Neural progenitor cell (in vitro differentiated cells): ENCODE measurements around the gene PXDN. TPM values are rescaled to one million over a fixed set of nuclear protein-coding genes. Genes with fewer than 3 reads are reported as not detected.

Source experiments
- DNase-seq: peaks from one replicate; pipeline ENCODE4 v3.0.0-alpha.2; 2016; ENCODE audit warnings: low spot score
- H2AFZ ChIP-seq: fragments of 200-600 bp; sonication (generic); replicated peaks from 2 replicates; pipeline ENCODE4 v1.6.1; 2016; ENCODE audit warnings: antibody characterized with exemption
- H3F3A ChIP-seq: fragments of 200-600 bp; sonication (generic); 2 replicates; pipeline ENCODE4 v1.6.1; 2016; ENCODE audit warnings: antibody characterized with exemption, low read depth
- H3K27ac ChIP-seq: fragments of 200-600 bp; sonication (generic); 2 replicates; pipeline ENCODE4 v1.5.1; 2016; ENCODE audit warnings: mild to moderate bottlenecking
- H3K27me3 ChIP-seq: fragments of 200-600 bp; sonication (generic); 2 replicates; pipeline ENCODE4 v1.6.1; 2016; ENCODE audit warnings: mild to moderate bottlenecking, moderate library complexity
- H3K36me3 ChIP-seq: fragments of 200-600 bp; sonication (generic); 2 replicates; pipeline ENCODE4 v1.5.1; 2016
- H3K4me1 ChIP-seq: fragments of 200-600 bp; sonication (generic); 2 replicates; pipeline ENCODE4 v1.6.1; 2016; ENCODE audit warnings: mixed run types
- H3K4me2 ChIP-seq: fragments of 200-600 bp; sonication (generic); 2 replicates; pipeline ENCODE4 v1.6.1; 2016
- H3K4me3 ChIP-seq: fragments of 200-600 bp; sonication (generic); 2 replicates; pipeline ENCODE4 v1.5.1; 2016
- H3K79me2 ChIP-seq: fragments of 200-600 bp; sonication (generic); 2 replicates; pipeline ENCODE4 v1.6.1; 2016; ENCODE audit warnings: low read depth
- H3K9ac ChIP-seq: fragments of 200-600 bp; sonication (generic); 2 replicates; pipeline ENCODE4 v1.6.1; 2016
- H3K9me3 ChIP-seq: fragments of 200-600 bp; sonication (generic); 2 replicates; pipeline ENCODE4 v1.5.1; 2016; ENCODE audit warnings: low read depth
- H4K20me1 ChIP-seq: fragments of 200-600 bp; sonication (generic); 2 replicates; pipeline ENCODE4 v1.6.1; 2016; ENCODE audit warnings: low read depth
- H3K27ac Mint-ChIP-seq: 3 replicates; pipeline ENCODE4 v1.8.0; 2021; ENCODE audit warnings: mixed read lengths
- H3K27me3 Mint-ChIP-seq: 2 replicates; pipeline ENCODE4 v1.8.0; 2022; ENCODE audit warnings: low read depth, mild to moderate bottlenecking, inconsistent platforms, moderate library complexity, mixed read lengths; ENCODE audit not compliant: insufficient read depth
- H3K36me3 Mint-ChIP-seq: 3 replicates; pipeline ENCODE4 v1.8.0; 2021; ENCODE audit warnings: mixed read lengths
- H3K4me1 Mint-ChIP-seq: 3 replicates; pipeline ENCODE4 v1.8.0; 2021; ENCODE audit warnings: mixed read lengths
- H3K4me3 Mint-ChIP-seq: 3 replicates; pipeline ENCODE4 v1.8.0; 2021; ENCODE audit warnings: mild to moderate bottlenecking, moderate library complexity, mixed read lengths
- H3K9me3 Mint-ChIP-seq: 3 replicates; pipeline ENCODE4 v1.8.0; 2020; ENCODE audit warnings: mixed read lengths
- EZH2 ChIP-seq: fragments of 200-600 bp; sonication (generic); IDR thresholded peaks from 2 replicates; pipeline ENCODE4 v1.6.1; 2017; ENCODE audit warnings: antibody characterized with exemption, mild to moderate bottlenecking, moderate library complexity
- EZH2phosphoT487 ChIP-seq: fragments of 200-600 bp; sonication (generic); IDR thresholded peaks from 2 replicates; pipeline ENCODE4 v1.6.1; 2017; ENCODE audit warnings: antibody characterized with exemption
- total RNA-seq: library from RNA; depleted of rRNA; stranded (reverse); fragments of >200 nt; gene quantifications from 2 replicates; pipeline ENCODE4 v1.2.3, GENCODE V29; 2015; ENCODE audit warnings: low replicate concordance
- TF ChIP-seq, protein P1 (sequence below): fragments of 200-600 bp; sonication (generic); IDR thresholded peaks from 2 replicates; pipeline ENCODE4 v1.5.1; 2017; ENCODE audit warnings: antibody characterized with exemption, mild to moderate bottlenecking

The PXDN gene
- total RNA-seq, 1 donor from 2014 or later: 118 TPM

DNA sequence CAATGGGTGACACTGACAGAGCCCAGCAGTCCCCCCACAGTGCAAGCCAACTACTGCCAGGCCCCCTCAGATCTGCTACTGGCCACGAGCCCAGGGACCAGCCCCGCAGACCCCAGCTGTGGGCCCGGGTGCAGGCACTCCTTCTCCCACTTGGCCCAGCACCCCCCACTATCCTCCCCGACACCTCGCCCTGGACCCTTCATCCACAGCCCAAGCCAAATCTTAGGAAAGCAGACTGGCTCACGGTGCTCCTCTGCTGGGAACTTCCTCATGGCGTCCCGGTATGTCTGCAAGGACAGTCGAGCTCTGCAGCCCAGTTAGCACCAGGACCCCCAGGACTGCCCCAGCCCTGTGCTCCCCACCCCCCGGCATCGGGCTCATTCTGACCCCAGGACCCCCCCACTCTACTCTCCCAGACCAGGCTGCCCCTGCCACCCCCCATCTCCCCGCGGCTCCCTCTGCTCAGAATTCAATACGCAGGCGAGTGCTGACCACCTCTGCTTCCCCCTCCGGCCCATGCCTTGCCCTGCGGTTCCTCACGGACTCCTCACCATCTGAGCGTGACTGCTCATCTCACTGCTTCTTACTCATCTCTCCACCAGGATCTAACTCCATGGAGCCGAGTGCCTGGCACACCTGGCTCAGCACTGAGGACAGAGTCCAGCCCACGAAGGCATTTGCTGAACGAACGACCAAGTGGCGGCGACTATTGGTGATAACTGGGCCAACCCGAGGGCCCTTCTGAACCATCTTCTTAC is 85.7 kb downstream of the PXDN start:
- Mint-ChIP-seq H3K36me3 (peaks cover 18% of the 10 kb centered on the region), H3K9me3 (no peaks in the 10 kb centered on the region), H3K4me1 (peaks cover 8% of the 10 kb centered on the region), H3K27me3 (peaks cover 2% of the 10 kb centered on the region), H3K4me3 (no peak overlapping the region), H3K27ac (no peak overlapping the region)
- Histone ChIP-seq H2AFZ (no peak overlapping the region), H3K36me3 (no peaks in the 10 kb centered on the region), H3K79me2 (no peaks in the 10 kb centered on the region), H3K4me3 (no peak overlapping the region), H3K4me1 (no peaks in the 10 kb centered on the region), H3K27me3 (no peaks in the 10 kb centered on the region), H3K27ac (no peak overlapping the region), H3K9me3 (no peaks in the 10 kb centered on the region), H3F3A (no peaks in the 10 kb centered on the region), H4K20me1 (peaks cover 18% of the 10 kb centered on the region), H3K4me2 (no peak overlapping the region), H3K9ac (no peak overlapping the region)
- no peak for TF ChIP-seq EZH2phosphoT487
- TF ChIP-seq, protein P1, sequence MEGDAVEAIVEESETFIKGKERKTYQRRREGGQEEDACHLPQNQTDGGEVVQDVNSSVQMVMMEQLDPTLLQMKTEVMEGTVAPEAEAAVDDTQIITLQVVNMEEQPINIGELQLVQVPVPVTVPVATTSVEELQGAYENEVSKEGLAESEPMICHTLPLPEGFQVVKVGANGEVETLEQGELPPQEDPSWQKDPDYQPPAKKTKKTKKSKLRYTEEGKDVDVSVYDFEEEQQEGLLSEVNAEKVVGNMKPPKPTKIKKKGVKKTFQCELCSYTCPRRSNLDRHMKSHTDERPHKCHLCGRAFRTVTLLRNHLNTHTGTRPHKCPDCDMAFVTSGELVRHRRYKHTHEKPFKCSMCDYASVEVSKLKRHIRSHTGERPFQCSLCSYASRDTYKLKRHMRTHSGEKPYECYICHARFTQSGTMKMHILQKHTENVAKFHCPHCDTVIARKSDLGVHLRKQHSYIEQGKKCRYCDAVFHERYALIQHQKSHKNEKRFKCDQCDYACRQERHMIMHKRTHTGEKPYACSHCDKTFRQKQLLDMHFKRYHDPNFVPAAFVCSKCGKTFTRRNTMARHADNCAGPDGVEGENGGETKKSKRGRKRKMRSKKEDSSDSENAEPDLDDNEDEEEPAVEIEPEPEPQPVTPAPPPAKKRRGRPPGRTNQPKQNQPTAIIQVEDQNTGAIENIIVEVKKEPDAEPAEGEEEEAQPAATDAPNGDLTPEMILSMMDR: no peak
- no peak for TF ChIP-seq EZH2
- DNase-seq: no peak

- Mint-ChIP-seq H3K27ac (no peak overlapping the region), H3K4me3 (no peak overlapping the region), H3K9me3 (no peaks in the 10 kb centered on the region), H3K4me1 (peaks cover 8% of the 10 kb centered on the region), H3K36me3 (peaks cover 23% of the 10 kb centered on the region), H3K27me3 (peaks cover 2% of the 10 kb centered on the region)
- DNase-seq: no peak
- Histone ChIP-seq H3K4me1 (no peaks in the 10 kb centered on the region), H3K4me3 (no peak overlapping the region), H3K27me3 (no peaks in the 10 kb centered on the region), H3K9me3 (no peaks in the 10 kb centered on the region), H3K27ac (no peak overlapping the region), H3K9ac (no peak overlapping the region), H3K79me2 (no peaks in the 10 kb centered on the region), H4K20me1 (peaks cover 18% of the 10 kb centered on the region), H3F3A (no peaks in the 10 kb centered on the region), H3K36me3 (no peaks in the 10 kb centered on the region), H3K4me2 (no peak overlapping the region), H2AFZ (no peak overlapping the region)
- no peak for TF ChIP-seq EZH2
- TF ChIP-seq, protein P1: no peak
- no peak for TF ChIP-seq EZH2phosphoT487
Observed at GRCh38 chr2:1656961-1657841, 87.1 kb downstream of the PXDN start.

GRCh38 chr2:1656326-1656960 is 87.9 kb downstream of the PXDN start:
- no peak overlapping the region for H3K4me2 ChIP-seq
- peak; percentile 34 for DNase-seq
- H3K27ac ChIP-seq: no peak overlapping the region

More at GRCh38 chr2:1656326-1656960, 87.9 kb downstream of the PXDN start:
- Histone ChIP-seq H3K9me3 (no peaks in the 10 kb centered on the region), H3F3A (no peaks in the 10 kb centered on the region), H3K9ac (no peak overlapping the region), H3K4me1 (no peaks in the 10 kb centered on the region), H3K4me3 (no peak overlapping the region), H4K20me1 (peaks cover 18% of the 10 kb centered on the region), H2AFZ (no peak overlapping the region), H3K27me3 (no peaks in the 10 kb centered on the region), H3K79me2 (no peaks in the 10 kb centered on the region), H3K36me3 (no peaks in the 10 kb centered on the region)
- Mint-ChIP-seq H3K4me3 (no peak overlapping the region), H3K4me1 (peaks cover 12% of the 10 kb centered on the region), H3K9me3 (no peaks in the 10 kb centered on the region), H3K27ac (no peak overlapping the region), H3K27me3 (peaks cover 2% of the 10 kb centered on the region), H3K36me3 (peaks cover 27% of the 10 kb centered on the region)
- TF ChIP-seq, protein P1: peak; percentile 33
- no peak for TF ChIP-seq EZH2phosphoT487
